ENCODE measurements around the gene ZNG1B. TPM values are rescaled to one million over a fixed set of nuclear protein-coding genes. Genes with fewer than 3 reads are reported as not detected.

Gene ZNG1B
- total RNA-seq, 1 experiment from 2014 or later = 23.9 TPM

Other genes starting within 250 kb of the ZNG1B start
- gene PAX8, start 158.8 kb upstream of the ZNG1B start, total RNA-seq (2014; rRNA removed; shearing (Covaris generic)) = 1.5 and 3.4 TPM in 2 replicates
- gene FOXD4L1, start 61.0 kb downstream of the ZNG1B start, total RNA-seq (2014; rRNA removed; shearing (Covaris generic)) = not detected in 2 replicates
- 4.3 and 10.7 TPM in 2 replicates for gene RABL2A, start 189.6 kb downstream of the ZNG1B start, total RNA-seq (2014; rRNA removed; shearing (Covaris generic))

Data from HT-29 (cell line).